Activated CD8-positive, alpha-beta memory T cell treated with anti-CD3 and anti-CD28 coated beads, Interleukin-2, amount 50 U/mL, for 48 hours (primary cell): ENCODE results near the gene PDE11A.

ENCODE experiments used
- DNase-seq: peaks from one replicate; pipeline ENCODE4 v3.0.0-alpha.2; 2020

Gene PDE11A

DNA sequence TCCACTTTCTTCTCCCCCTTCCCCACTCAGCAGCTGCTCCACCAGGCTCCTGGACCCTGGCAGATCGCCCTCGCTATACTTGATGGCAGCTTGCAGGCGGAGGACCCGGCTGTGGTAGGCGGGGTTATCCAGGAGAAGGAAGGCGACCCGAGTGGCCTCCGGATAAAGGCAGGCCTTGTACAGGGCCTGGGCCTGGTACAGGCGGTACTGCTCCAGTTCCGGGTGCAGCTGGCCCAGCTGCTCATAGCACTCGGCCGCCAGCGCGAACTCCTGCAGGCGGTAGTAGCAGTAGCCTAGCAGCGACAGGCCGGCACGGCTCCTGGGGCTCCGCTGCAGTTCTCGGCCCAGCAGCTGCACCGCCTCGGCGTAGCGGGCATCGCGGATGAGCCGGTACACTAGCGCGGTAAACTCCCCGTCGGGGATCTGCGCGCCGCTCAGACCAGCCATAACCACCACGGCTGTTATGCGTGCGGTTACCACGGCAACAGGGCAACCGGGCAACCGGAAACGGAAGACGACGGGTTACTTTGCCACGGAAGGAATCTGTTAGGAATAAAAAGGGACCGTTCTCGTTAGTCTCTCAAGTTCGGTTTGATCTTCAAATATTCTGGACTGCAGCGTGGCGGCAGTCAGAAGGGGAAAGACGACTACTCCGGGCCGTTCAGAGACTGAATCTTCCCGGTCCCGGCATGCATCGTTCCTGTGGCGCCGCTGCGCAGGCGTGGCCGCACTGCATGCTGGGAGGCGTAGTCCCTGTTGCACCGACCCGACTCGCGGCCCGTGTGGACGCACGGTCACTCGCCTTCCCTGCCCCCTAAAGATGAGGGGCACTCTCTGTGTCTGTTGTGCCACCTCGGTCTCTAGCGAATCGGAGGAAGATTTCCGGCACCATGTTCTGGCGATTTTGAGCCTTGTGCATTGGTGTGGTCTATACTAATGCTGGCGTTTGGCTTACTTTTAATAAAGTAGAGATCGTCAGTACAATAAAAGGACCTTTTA, 454.0 kb downstream of the PDE11A start:
- DNase-seq, result peak; percentile 93

DNA sequence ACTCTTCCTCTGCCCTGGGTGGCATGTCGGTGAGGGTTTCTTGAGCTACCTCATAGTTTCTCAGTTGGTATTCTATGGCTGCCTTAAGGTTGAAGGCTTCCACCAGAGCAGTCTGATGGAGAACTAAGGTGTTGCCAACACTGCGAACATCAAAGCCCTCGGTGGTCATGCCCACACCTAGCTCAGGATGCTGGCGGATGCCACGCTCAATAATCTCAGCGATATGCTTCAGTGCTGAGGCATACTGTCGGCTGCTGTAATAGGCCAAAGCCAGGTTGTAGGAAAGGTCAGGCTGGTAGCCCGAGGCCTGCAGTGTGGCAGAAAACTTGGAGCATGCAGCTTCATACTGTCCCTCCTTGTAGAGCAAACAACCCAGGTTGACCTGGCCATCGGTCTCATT, 454.7 kb downstream of the PDE11A start:
- DNase-seq, result peak; percentile 53

DNA sequence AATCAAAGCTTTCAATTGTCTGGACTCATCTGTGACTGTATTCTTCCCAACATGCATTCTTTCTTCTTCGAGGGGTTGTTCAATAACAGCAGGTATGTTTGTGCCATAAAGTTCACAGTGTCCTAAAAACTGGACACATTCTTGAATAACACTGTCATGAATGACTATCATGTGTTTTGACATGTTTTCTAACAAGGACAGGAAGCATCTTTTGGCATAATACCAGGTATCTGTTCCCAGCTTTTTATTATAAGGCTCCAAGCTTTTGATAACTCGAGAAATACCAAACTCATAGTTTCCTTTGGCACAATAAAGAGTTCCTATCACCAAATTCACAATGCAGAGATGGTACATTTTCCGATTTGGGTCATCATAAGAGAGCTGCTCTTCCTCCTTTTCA, 455.8 kb downstream of the PDE11A start:
- DNase-seq, result no peak

DNA sequence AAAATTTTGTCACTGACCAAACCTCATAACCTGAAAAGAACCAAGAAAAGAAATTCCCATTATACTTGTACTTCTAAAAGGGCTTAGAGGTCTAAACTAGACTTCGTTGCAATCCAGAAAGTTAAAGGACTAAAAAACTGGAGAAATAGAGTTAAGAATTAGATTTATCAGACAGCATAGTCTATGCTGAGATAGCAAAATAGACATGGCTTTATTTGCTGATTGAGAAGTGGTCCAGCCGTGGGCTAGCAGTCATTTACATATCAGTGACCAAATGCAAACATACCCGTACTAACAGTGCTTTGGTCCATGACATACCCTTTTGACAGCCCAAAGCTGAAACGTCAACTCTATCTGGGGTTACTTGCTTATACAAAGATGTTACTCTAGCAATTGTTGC, 456.5 kb downstream of the PDE11A start:
- no peak for DNase-seq

DNA sequence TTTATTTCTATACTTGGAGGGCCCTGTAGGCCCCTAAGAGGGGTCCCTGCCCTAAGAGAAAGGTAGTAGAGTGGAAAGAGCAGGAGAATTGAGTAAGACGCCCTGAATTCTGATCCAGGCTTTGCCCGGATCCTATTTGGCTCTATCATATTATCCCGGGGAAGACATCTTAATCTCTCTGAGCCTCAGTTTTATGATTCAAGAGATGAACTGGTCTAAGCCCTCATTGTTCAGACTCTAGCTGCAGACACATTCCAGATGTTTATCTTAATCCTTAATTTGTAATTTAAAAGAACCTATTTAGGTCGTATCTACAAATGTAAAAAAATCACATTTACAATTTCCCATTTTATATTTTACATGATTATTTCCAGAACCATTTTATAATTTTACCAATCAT, 459.9 kb downstream of the PDE11A start:
- DNase-seq, result no peak

DNA sequence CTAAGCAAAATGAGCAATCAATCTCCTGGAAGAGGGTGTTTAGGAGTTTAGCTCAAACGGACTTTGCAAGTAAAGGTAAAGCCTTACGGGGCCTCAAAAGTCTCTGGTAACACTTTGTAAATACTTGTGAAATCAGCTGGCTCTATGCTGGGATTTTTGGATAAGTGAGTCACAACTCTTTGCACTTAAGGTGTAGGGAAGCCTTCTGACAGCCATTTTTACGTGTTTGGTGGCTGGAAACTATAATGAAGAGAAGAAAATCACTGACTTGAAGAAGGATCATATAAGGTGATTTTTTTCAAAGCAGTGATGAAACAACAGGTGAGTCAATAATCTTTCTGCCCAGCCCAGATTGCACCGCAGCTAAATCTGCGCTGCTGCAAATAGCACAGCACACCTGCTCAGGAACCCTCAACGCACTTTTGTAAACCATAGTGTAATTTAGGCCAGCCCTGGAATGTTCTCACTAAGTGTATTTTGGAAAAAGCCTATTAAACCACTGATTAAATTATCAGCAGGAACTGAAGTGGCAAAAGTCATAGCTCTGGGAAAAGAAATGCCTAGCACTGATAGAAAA, 461.2 kb downstream of the PDE11A start:
- no peak for DNase-seq

DNA sequence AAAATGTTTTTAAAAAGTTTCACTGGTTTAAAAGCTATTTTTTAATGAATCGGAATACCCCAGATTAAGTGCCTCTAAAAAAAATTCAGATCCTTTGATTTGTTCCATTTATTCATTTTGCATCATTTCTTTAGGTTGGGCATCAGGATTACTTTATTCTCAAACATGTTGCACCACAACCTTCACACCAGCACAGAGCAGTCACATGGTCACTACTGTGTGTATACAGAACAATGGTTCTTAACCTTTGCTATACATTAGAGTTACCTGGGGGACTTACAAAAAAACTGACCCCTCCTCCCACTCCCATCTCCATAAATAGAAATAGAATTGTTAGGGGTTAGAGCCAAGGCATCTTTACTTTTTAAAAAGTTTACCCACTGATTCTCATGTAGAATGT, 461.8 kb downstream of the PDE11A start:
- no peak for DNase-seq

DNA sequence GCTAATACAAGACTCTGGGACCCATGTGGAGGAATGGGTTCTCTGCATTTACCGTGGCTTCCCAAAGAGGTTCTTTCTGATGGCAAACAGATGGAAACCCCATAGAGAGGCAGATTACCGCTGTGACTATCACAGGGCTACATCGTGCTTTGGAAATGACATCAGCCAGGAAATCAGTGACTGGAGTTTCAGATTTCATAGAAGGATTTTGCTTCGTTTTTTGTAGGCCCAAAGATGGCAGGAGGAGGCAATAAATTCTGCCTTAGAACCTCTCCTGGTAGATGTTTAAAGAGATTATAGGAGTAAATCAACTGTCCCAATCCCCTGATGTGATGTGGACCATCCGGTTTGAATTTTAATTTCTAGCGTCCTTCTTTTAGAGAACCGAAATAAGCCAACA, 465.9 kb downstream of the PDE11A start:
- no peak for DNase-seq

DNA sequence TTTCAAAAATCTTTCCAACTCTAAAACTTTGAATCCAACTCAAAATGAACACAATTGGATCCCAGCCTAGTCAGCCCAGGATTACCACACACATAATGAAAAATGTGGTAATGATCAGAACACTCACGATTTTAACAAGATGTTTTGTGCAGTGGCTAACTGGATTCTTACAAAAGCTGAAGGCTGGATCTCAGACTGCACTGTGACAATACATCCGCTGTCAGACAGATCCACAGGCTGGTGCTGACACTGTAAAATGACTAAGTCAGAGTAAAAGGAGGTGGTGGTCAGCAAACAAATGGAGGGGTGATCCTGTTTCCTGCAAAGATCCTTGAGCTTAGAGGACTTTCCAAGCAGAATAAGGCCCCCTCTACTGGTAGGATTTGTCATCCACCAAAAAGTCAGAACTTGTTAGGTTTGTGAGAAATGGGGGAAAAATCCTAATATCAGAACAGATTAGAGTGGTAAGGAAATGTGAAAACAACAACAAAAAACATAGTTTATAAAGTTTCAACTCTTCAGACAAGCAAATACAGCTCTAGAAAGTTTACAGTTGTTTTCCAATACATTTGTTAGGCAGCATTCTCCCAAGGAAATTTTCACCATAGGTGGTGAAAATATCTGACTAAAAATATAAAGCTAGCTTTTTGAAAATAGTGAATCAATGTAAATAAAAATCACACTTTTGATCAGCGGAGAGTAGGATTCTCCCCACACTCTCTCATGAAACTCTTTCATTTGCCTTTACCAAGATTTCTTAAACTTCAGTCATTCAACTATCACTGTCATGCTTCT, 468.1 kb downstream of the PDE11A start:
- DNase-seq, result no peak

DNA sequence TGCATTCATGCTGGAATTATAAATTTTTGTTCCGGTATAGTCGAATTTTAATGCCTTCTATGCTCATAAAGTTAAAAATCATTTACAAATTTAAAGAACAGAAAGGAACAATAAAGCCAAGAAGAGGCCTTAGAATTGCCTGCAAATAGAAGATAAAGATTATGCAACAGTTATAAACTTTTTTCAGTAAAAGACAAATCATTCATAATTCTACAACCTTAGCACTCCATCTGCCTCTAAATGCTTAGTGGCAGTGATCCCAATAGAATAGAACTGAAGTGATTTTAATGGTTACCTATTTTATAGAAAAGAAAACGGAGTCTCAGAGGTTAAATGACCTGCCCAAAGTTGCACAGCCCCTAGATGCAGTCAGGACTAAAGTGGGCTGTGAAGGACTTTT, 468.8 kb downstream of the PDE11A start:
- DNase-seq, result no peak

DNA sequence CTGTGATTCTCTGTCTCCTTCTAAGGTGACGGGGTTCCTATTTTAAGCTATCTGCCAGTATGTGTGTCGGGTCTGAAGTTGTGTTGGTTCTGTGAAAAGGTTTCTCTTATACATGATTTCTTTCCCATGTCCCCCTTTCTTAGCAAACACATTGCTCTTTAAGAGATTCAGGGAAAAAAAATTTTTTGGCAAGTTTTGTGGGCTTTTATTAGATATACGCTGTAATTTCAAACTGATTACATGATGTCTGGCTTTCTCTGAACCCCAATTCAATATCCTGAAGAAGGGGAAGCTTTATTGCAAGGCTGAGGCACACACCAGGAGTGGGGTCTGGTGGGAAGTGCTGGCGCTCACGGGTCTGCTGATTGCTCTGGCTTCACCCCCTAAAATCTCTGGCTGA, 469.4 kb downstream of the PDE11A start:
- no peak for DNase-seq

DNA sequence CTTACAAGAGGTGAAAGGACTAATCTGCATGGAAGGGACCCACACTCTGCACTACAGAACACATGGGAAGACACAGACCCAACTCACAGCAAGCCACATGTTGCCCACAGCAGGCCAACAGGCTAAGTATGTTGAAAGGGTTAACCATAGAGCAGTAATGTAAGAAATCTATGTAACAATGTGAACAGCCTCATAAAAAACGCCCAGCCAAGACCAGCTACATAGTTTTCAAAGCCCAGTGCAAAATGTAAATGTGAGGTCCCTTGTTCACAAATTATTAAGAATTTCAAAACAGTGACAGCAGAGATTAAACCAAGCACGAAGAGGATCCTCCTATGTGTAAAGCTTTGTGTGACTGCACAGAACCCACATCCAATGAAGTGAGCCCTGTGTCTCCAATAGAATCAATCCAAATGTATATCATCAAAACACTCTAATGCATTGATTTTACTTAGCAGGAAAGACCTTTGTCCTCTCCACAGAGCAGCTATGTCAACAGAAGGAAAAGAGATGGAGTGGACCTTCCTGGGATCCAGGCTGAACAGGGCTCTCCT, 469.9 kb downstream of the PDE11A start:
- no peak for DNase-seq

DNA sequence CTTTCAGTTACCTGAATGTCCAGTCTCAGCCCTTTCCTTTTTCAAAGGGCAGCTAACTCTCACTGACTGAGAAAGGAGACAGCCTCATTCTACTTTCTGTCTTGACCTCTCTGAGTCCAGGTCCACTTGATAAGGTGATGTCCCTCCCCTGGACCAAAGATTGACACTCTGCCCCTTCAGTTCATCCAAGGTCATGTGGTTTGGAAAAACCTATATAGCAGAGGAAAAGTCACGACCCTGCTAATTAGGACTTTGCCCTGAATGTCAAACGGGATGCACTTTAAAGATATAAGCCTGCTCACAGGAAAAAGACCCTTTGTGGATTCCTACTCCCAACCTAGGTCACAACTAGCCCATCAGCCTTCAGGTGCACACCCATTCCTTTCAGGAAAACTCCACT, 471.7 kb downstream of the PDE11A start:
- no peak for DNase-seq

DNA sequence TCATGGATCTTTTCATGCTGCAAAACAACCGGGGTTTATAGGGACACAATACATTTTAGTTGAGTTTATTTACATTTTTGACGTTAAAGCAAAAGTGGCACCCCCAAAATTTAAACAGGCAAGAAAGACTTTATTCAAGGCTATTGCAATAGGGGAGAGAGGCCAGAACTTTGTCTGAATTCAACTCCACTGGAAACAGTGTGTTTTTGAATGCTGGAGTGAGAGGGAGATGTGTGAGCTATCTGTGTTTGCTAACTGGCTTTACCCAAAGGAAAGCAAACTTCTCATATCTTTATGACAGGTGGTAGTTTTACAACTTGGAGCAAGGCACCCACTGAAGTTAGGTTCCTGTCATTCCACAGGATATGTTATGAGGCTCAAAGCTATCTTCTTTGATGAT, 472.6 kb downstream of the PDE11A start:
- DNase-seq, result no peak

DNA sequence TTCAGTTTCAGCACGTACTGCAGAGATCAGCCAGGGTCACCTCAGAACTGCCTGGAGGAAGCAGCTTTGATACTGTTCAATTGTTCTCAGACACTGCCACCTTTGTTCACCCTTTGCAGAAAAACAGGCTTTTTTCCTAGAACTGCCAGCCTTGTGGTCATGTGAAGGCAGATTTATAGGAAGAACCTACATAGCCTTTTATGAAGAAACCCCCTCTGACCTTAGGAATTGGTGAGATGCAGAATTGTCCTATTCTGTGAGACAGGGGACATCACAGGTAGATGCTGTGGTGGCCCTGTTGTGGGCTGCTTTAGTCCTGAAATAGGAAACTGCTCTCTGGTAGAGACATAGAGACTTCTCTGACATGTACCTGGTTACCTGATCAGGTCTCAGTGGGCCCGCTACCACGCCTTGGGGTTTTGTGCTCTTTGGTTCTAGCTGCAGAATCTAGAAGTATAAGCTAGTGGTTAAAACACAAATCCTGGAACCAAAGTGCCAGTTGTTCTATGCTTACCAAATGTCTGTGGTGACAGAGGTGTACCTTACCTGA, 473.4 kb downstream of the PDE11A start:
- DNase-seq, result no peak

DNA sequence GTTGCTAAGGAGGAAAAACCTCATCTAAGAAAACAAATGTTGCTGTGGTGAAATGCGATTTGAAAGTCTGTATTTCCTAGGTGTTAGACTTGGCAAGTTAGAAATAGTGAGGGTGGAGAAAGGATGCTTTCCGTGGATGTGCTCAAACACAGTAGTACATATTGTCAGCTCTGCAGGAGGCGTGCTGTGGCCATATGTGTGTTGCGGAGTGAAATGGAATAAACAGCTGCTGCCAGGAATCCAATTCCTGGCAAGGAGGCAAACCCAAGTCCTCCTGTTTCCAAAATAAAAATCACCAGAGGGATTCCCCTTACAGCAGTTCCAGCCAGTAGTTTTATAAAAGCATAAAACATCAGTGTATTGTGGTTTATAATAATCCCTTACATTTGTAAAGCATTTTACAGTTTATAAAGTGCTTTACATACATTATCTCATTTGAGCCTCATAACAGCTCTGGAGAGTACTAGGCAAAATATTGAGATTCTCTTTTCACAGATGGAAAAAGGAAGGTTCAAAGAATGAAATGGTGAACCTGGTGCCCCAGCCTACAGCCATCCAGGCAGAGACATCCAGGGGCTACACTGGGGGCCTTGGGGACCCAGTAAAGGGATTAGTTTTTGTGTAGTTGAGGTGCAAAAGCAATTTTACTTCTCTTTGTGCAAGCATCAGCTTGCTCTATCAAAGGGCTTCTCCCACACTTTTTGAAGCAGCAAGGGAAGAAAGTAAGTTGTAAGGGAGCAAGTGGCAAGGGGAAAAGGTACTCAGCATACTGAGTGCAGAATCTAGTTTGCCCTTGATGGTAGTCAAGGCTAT, 474.0 kb downstream of the PDE11A start:
- DNase-seq, result no peak

DNA sequence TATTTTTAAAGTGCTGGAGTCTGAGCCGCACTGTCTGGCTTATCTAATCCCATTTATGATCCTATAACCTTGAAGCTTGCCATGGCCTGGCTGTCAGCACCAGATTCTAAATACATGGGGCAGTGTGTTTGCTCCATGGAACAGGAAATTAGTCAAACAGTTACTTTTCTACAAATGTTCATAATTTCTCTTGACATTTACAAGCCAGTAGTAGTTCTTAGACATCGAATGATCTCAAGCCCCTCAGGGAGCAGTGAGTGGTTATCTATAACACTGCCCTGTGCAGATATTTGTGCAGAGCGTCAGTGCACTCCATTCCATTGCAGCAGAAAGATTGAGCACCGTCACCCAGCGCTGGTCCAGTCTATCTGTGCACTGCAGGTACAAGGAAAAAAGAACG, 474.8 kb downstream of the PDE11A start:
- DNase-seq, result no peak

DNA sequence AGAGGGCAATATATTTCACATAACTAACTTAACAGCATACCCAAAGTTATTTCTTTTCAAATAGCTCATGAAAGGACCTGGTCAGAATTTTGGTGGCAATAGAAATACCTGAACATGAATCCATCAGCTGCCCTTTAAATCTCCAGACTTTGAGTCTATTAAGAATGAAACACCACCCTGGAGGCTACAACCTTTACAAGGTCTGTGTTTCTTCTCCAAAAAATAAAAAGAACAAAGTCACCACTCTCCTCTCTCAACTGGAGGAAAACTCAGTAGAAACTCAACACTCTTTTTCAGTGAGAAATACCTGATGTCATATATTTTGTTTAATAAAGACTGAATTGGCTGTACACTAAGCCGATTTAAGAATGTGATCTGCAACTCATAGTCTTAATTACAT, 475.7 kb downstream of the PDE11A start:
- no peak for DNase-seq

DNA sequence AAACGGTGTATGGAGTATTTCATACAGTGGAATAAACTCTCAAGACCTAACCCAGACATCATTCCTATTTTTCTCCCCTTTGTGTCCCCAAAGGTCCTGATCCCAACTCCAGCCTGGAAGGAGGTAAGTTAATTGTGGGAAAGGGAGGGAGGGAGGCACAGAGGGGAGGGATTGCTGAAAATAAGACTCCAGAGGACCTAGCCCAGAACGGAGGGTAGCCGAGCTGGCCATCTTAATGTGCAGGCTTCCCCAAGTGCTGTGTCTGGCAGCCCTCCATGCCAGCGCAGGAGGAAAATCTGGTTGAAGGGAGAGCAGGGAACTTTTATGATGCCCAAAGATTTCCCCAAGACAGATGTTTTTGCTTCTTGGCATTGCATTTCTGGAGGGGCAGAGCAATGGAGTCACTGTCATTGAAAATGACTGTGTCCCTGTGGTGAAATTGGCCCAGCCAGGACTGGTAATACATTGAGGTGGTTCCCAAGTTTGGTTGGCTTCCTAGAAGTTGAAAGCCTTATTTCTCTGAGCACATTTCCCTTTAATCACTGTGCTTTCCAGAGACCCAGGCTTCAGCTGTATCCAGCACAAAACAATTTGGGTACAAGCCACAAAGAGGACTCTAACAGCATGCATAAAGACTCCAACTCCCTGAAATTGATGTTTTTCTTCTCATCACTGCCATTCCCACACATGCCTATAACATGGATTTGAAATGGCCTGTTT, 477.3 kb downstream of the PDE11A start:
- no peak for DNase-seq

DNA sequence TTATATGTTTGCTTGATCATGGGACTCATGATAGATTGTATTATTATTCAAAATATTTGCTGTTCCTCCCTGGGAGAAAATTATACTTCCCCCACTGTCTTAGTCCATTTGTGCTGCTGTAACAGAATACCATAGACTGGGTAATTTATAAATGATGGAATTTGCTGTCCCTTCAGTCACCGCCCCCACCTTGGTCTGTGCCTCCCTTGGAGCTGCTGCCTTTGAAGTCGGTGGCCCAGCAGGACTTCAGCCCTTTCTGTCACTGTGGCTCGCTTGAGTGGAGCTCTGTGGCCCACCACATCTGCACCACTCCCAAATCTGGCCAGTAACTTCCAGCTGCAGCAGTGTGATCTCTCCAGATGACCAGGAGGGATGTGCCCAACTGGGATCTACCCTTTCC, 479.2 kb downstream of the PDE11A start:
- DNase-seq, result no peak

DNA sequence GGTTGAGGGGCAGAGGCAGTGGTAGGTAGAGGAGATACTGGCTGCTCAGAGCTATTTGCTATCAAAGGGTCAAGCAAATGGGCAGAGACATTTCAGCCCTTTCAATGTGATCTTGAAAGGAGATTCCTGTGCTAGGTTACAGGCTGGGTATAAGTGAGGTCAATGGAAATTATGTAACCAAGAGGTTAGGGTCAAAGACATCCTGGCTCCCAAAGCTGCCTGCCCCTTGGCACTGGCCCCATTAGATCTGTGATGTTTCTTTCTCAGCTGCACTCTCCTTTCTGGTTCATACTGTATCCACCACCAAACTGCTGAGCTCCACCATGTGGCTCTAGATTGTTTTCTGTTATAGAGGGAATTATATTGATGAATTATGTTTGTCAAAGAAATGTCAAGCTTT, 479.6 kb downstream of the PDE11A start:
- no peak for DNase-seq

DNA sequence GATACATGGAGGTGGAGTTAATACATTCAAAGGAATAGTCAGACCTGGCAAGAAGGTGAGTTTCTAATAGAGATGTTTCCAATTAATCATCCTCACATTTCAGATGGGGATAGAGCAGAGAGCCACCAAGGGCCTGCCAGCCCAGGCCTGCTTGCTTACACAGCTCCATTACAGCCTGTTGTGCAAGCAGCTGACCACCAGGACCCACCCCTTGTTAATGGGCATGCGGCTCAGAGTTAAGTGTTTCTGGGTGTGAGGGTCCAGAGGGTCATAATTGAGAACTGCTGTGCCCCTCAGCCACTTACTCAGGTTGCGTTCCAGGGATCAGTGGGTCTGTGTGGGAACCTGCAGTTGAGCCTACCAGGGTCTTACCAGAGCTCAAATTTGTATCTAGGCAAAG, 480.2 kb downstream of the PDE11A start:
- no peak for DNase-seq
